Measurements from ENCODE around the gene WNT3. TPM values are rescaled to one million over a fixed set of nuclear protein-coding genes. Genes with fewer than 3 reads are reported as not detected.

The WNT3 gene
- total and polyA plus RNA-seq, 9 donors: 1.9 to 8.9 (median 2.8) TPM

DNA sequence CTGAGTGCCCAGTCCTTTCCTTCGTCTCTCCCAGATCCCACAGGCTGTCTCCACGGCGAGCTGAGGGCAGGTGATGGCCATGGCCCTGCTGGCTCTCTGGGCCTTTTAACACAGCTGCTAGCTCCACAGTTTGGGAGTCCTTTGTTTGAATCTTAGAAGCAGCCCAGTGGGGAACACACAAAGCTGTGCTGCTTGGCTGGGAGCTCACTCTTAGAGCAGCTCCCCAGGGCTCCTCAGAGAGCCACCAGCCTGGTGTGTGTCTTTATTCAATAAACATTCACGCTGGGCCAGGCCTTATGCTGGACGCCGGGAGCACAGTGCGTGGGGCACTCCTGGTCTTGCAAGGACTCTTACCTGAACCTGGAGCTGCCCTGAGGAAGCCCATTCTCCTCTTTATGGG is 29.7 kb downstream of the WNT3 start:
- H3K27me3 ChIP-seq (ENCODE audit: control insufficient read depth, insufficient read depth, low read length): peaks cover 14% of the 10 kb centered on the region
- H3K4me3 ChIP-seq (ENCODE audit: low read length): no peak overlapping the region
- 79% methylated on average over 7 of the region's 7 CpGs for WGBS (ENCODE audit: insufficient coverage)
- no peaks in the 10 kb centered on the region for H3K36me3 ChIP-seq (ENCODE audit: control insufficient read depth, insufficient read depth, low read length)
- H3K27ac ChIP-seq (ENCODE audit: low read length): no peak overlapping the region
- H3K4me1 ChIP-seq (ENCODE audit: control insufficient read depth, insufficient read depth, low read length): no peaks in the 10 kb centered on the region
- DNase-seq: no peak
- no peaks in the 10 kb centered on the region for H3K9me3 ChIP-seq (replicated peaks; ENCODE audit: control insufficient read depth, low read depth, low read length)

DNA sequence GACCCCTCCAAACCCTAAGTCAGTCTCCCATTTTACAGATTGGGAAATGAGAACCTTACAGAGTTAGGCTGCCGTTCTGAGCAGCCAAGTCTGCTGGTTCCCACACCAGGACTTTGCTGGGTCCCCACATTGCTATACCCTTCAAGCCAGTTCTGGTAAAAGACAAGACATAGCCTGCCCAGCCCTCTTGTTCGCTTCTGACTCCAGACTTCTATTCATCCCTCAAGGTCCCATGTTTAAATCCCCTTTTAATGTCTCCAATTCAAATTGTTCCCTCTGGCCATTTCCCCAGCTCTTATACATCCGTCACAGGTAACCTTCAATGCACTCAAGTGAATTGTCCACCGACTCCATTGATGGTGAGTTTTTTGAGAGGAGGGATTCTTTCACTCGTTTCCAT is 30.2 kb downstream of the WNT3 start:
- DNase-seq: no peak
- Histone ChIP-seq H3K27ac (ENCODE audit: low read length) (no peak overlapping the region), H3K36me3 (ENCODE audit: control insufficient read depth, insufficient read depth, low read length) (no peaks in the 10 kb centered on the region), H3K9me3 (replicated peaks; ENCODE audit: control insufficient read depth, low read depth, low read length) (no peaks in the 10 kb centered on the region), H3K4me1 (ENCODE audit: control insufficient read depth, insufficient read depth, low read length) (no peaks in the 10 kb centered on the region), H3K4me3 (ENCODE audit: low read length) (no peak overlapping the region), H3K27me3 (ENCODE audit: control insufficient read depth, insufficient read depth, low read length) (peaks cover 9% of the 10 kb centered on the region)
- WGBS (ENCODE audit: insufficient coverage): 88% methylated on average over 3 of the region's 5 CpGs

GRCh38 chr17:46787478-46787877 is 31.0 kb downstream of the WNT3 start:
- WGBS (ENCODE audit: insufficient coverage): 92% methylated on average over 13 of the region's 13 CpGs
- peaks cover 8% of the 10 kb centered on the region for H3K27me3 ChIP-seq (ENCODE audit: control insufficient read depth, insufficient read depth, low read length)

GRCh38 chr17:46785696-46786095 is 32.8 kb downstream of the WNT3 start:
- no peak overlapping the region for H3K4me3 ChIP-seq (ENCODE audit: low read length)
- 19% methylated on average over 2 of the region's 7 CpGs for WGBS (ENCODE audit: insufficient coverage)
- no peaks in the 10 kb centered on the region for H3K36me3 ChIP-seq (ENCODE audit: control insufficient read depth, insufficient read depth, low read length)
- H3K27me3 ChIP-seq (ENCODE audit: control insufficient read depth, insufficient read depth, low read length): peaks cover 5% of the 10 kb centered on the region
- no peaks in the 10 kb centered on the region for H3K9me3 ChIP-seq (replicated peaks; ENCODE audit: control insufficient read depth, low read depth, low read length)
- no peak overlapping the region for H3K27ac ChIP-seq (ENCODE audit: low read length)
- no peaks in the 10 kb centered on the region for H3K4me1 ChIP-seq (ENCODE audit: control insufficient read depth, insufficient read depth, low read length)
- no peak for DNase-seq

More at GRCh38 chr17:46787478-46787877, 31.0 kb downstream of the WNT3 start:
- no peaks in the 10 kb centered on the region for H3K4me1 ChIP-seq (ENCODE audit: control insufficient read depth, insufficient read depth, low read length)
- no peaks in the 10 kb centered on the region for H3K9me3 ChIP-seq (replicated peaks; ENCODE audit: control insufficient read depth, low read depth, low read length)
- DNase-seq: no peak
- H3K4me3 ChIP-seq (ENCODE audit: low read length): no peak overlapping the region
- H3K27ac ChIP-seq (ENCODE audit: low read length): no peak overlapping the region
- no peaks in the 10 kb centered on the region for H3K36me3 ChIP-seq (ENCODE audit: control insufficient read depth, insufficient read depth, low read length)

DNA sequence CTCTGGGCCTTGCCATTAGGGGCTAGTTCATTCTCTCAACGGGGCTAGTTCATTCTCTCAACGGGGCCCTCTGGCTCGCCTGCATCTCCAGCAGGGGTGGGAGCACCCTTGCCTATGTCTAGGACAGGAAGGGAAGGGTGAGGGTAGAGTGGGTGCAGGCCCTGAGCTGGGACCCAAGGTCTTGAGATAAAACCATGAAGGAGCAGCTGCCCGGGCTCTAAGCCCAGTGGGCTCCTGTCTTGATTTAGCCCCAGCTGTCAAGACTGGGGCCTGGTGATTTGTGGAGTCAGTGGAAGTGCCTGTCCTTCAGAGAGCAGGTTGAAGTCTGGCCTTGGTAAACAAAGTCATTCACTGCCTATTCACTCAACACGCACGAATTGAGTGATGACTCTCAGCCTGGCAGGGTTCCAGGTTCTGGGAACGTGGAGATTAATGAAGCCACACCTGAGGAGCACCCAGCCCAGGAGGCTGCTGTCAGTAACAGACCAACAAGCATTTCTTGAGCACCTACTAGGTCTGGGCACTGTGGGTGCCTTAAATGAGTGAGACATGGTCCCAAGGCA is 35.4 kb downstream of the WNT3 start:
- Histone ChIP-seq H3K27ac (ENCODE audit: low read length) (no peak overlapping the region), H3K9me3 (replicated peaks; ENCODE audit: control insufficient read depth, low read depth, low read length) (no peaks in the 10 kb centered on the region), H3K4me3 (ENCODE audit: low read length) (no peak overlapping the region), H3K27me3 (ENCODE audit: control insufficient read depth, insufficient read depth, low read length) (peaks cover 10% of the 10 kb centered on the region), H3K36me3 (ENCODE audit: control insufficient read depth, insufficient read depth, low read length) (no peaks in the 10 kb centered on the region), H3K4me1 (ENCODE audit: control insufficient read depth, insufficient read depth, low read length) (peaks cover 7% of the 10 kb centered on the region)
- 61% methylated on average over 7 of the region's 7 CpGs for WGBS (ENCODE audit: insufficient coverage)
- no peak for DNase-seq

- no peak overlapping the region for H3K4me3 ChIP-seq (ENCODE audit: low read length)
- DNase-seq: no peak
- peaks cover 7% of the 10 kb centered on the region for H3K4me1 ChIP-seq (ENCODE audit: control insufficient read depth, insufficient read depth, low read length)
- peaks cover 13% of the 10 kb centered on the region for H3K27me3 ChIP-seq (ENCODE audit: control insufficient read depth, insufficient read depth, low read length)
- 81% methylated on average over 7 of the region's 9 CpGs for WGBS (ENCODE audit: insufficient coverage)
- no peak overlapping the region for H3K27ac ChIP-seq (ENCODE audit: low read length)
- H3K36me3 ChIP-seq (ENCODE audit: control insufficient read depth, insufficient read depth, low read length): no peaks in the 10 kb centered on the region
- H3K9me3 ChIP-seq (replicated peaks; ENCODE audit: control insufficient read depth, low read depth, low read length): no peaks in the 10 kb centered on the region
These were observed 36.1 kb downstream of the WNT3 start for GRCh38 chr17:46782250-46782953.

DNA sequence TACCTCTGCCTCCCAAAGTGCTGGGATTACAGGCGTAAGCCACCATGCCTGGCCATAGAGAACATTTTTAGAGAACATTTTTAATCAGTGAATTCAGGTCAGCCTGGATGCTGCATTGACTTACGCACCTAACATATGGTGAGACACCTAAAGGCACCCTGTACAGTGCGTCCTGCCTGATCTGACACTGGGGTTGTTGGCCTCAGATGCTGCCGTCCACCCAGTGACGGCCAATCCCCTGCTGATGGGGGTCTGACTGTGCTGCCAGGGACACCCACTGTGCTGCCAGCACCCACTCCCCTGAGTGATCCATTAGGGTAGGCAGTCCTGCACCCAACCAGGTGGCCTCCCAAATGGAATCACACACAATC is 38.5 kb downstream of the WNT3 start:
- Histone ChIP-seq H3K9me3 (replicated peaks; ENCODE audit: control insufficient read depth, low read depth, low read length) (no peaks in the 10 kb centered on the region), H3K36me3 (ENCODE audit: control insufficient read depth, insufficient read depth, low read length) (no peaks in the 10 kb centered on the region), H3K4me3 (ENCODE audit: low read length) (no peak overlapping the region), H3K27me3 (ENCODE audit: control insufficient read depth, insufficient read depth, low read length) (peaks cover 20% of the 10 kb centered on the region), H3K27ac (ENCODE audit: low read length) (no peak overlapping the region), H3K4me1 (ENCODE audit: control insufficient read depth, insufficient read depth, low read length) (peaks cover 7% of the 10 kb centered on the region)
- 89% methylated on average over 5 of the region's 5 CpGs for WGBS (ENCODE audit: insufficient coverage)
- no peak for DNase-seq

- WGBS (ENCODE audit: insufficient coverage): 35% methylated on average over 18 of the region's 23 CpGs
- Histone ChIP-seq H3K4me3 (ENCODE audit: low read length) (no peak overlapping the region), H3K36me3 (ENCODE audit: control insufficient read depth, insufficient read depth, low read length) (no peaks in the 10 kb centered on the region)
These were observed 40.3 kb downstream of the WNT3 start for GRCh38 chr17:46777943-46778915.

DNA sequence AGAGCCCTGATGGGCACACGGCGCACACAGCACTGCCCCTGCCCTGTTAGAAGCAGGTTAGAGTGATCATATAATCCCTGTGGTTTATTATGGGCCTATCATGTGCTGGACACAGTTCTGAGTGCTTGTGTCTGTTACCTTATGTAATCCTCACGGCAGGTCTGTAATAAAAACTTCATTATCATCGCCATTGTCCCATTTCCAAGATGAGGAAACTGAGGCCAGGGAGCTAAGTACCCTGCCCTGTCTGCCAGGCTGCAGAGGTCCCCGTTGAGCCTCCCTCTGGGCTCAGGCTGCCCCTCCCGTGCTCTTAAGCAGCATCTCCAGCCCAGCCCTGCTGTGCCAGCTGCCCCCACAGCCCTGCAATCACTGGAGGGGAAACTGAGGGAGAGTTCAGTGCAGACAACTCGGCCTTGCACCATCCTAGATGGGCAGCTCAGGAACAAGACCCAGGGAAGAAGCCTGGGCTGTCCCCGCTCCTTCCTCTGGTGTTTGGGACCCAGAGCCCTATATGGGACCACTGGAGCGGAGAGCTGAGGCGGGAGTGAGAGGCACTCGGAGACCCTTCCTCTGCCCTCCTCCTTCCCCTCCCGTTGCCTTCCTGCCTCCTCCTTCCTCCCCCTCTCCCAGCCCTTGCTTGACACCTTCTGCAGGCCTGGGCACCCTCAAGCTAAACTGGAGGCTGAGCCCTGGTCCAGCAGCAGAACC is 42.0 kb downstream of the WNT3 start:
- no peaks in the 10 kb centered on the region for H3K36me3 ChIP-seq (ENCODE audit: control insufficient read depth, insufficient read depth, low read length)
- no peaks in the 10 kb centered on the region for H3K9me3 ChIP-seq (replicated peaks; ENCODE audit: control insufficient read depth, low read depth, low read length)
- H3K4me1 ChIP-seq (ENCODE audit: control insufficient read depth, insufficient read depth, low read length): peaks cover 12% of the 10 kb centered on the region
- WGBS (ENCODE audit: insufficient coverage): 71% methylated on average over 11 of the region's 12 CpGs
- no peak overlapping the region for H3K27ac ChIP-seq (ENCODE audit: low read length)
- no peak for DNase-seq
- peaks cover 23% of the 10 kb centered on the region for H3K27me3 ChIP-seq (ENCODE audit: control insufficient read depth, insufficient read depth, low read length)
- no peak overlapping the region for H3K4me3 ChIP-seq (ENCODE audit: low read length)

More at GRCh38 chr17:46777943-46778915, 40.3 kb downstream of the WNT3 start:
- H3K9me3 ChIP-seq (replicated peaks; ENCODE audit: control insufficient read depth, low read depth, low read length): no peaks in the 10 kb centered on the region
- peaks cover 7% of the 10 kb centered on the region for H3K4me1 ChIP-seq (ENCODE audit: control insufficient read depth, insufficient read depth, low read length)
- peaks cover 20% of the 10 kb centered on the region for H3K27me3 ChIP-seq (ENCODE audit: control insufficient read depth, insufficient read depth, low read length)
- no peak overlapping the region for H3K27ac ChIP-seq (ENCODE audit: low read length)
- no peak for DNase-seq

All from muscle of leg (tissue), 11 donors.